Measurements from ENCODE around the gene RPS6KA3. TPM values are rescaled to one million over a fixed set of nuclear protein-coding genes. Genes with fewer than 3 reads are reported as not detected.

RPS6KA3 gene
- total and polyA plus RNA-seq, 9 of the 15 experiments (the other 6 are each of a cell fraction or from before 2014, with no cell fraction given) = 10.9 to 61.9 (median 37.4) TPM

DNA sequence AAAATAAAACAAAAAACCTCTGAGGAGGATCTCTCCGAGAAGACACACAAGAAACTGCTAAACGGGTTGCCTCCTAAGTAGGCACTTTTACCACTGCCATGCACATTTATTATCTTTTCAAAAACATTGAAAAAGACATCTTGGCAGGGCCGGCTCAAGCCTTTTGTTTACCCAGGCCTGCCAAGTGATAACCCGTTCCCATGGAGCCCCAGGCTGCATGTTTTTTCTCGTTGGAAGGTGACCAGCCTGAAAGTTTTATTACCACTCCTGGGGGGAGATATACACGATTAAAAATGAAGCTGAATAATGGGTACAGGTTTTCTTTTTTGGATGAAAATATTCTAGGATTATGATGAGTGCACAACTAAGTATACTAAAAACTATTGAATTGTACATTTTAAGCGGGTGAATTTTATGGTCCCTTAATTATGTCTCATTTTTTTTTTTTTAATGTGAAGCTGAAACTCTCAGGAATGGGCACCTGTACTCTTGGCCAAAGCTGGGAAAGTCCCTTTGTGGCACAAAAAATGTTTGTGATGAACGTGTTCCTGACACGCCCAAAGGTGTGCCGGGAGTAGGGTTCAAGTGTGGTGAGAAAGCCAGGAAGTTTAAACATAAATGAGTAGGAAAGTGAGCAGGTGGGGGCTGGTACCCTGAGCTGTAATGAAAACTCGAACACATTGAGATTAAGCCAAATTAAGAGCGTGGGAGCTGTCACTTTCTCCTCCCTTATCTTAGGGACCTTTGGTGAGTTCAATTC, 148.5 kb downstream of the RPS6KA3 start (continued):
- TF ChIP-seq SMC3 (conservative IDR thresholded peaks at IDR 0.05; ENCODE audit: insufficient read depth, low read depth, low read length) (no peak), ZNF347 (CRISPR knock-in tag; IDR thresholded peaks at IDR 0.05; ENCODE audit: low read depth) (no peak), NCOA6 (IDR thresholded peaks at IDR 0.05) (no peak), ZNF174 (CRISPR knock-in tag; IDR thresholded peaks at IDR 0.05) (no peak), ZFP1 (CRISPR knock-in tag; IDR thresholded peaks at IDR 0.05) (no peak), ZNF124 (CRISPR knock-in tag; IDR thresholded peaks at IDR 0.05) (no peak), YY1 (IDR thresholded peaks at IDR 0.05; ENCODE audit: borderline replicate concordance in 1 of 3, control insufficient read depth in 1 of 3, extremely low read depth in 1 of 3, insufficient read depth in 3 of 3, insufficient read length in 1 of 3, insufficient replicate concordance in 2 of 3, low read depth in 1 of 3, low read length in 2 of 3) (no peak)

DNA sequence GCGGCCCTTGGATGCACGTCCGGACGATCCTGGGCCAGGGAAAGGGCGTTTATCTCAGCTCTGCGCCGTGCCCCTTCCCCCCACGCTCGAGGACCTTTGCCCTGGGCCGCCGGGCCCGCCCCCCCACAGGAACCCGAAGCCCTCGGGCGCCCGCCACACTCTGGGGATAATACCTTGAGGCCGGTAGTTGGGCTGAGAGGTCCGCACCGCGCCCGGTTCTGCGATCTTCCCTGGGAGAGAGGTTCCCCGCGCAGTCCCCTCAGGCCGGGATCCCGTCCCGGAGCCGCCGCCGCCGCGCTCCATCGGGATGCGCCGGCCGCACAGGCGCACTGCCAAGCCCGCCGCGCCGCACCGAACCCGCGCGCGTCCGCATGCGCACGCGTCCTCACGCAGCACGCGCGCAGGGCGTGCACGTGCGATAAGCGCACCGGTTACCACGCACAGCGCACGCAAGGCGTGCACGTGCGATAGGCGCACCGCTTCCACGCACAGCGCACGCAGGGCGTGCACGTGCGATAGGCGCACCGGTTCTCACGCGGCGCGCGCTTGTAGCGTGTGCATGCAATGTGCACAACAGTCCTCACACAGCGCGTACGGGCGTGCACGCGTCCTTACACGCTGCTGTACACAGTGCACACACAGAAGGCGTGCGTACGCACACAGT, 150.0 kb downstream of the RPS6KA3 start, which contains the start of gene MAP7D2:
MAP7D2 (minus strand) TSS at position 331 of the 664 bp plus-strand sequence; CDS start at position 303, 28 bp downstream.
- Histone ChIP-seq H3K4me3 (no peak within 1 kb of the TSS), H3K79me2 (ENCODE audit: control insufficient read depth, insufficient read depth, low read length) (no peaks in the 10 kb centered on the region), H3K4me2 (ENCODE audit: insufficient read depth, low read length) (no peak within 1 kb of the TSS), H3K27ac (ENCODE audit: extremely low read depth, low read depth, low read length) (no peak within 1 kb of the TSS), H3K4me1 (replicated peaks in 1 of 2; ENCODE audit: control insufficient read depth in 2 of 2, insufficient read depth in 2 of 2, low read length in 2 of 2) (peaks cover 0 to 4% of the 10 kb centered on the region in 2 experiments; a peak in 2 of 5 replicates), H3K9me3 (replicated peaks; ENCODE audit: control insufficient read depth, insufficient read depth, low read depth, low read length) (no peaks in the 10 kb centered on the region), H3K27me3 (ENCODE audit: control insufficient read depth in 2 of 2, insufficient read depth in 2 of 2, low read length in 2 of 2) (peaks cover 0 to 15% of the 10 kb centered on the region in 2 experiments; a peak in 3 of 5 replicates), H3K36me3 (ENCODE audit: control insufficient read depth, insufficient read depth, low read length) (no peaks in the 10 kb centered on the region), H2AFZ (ENCODE audit: low read depth, low read length) (no peak within 1 kb of the TSS), H3K9ac (ENCODE audit: insufficient read depth in 1 of 2, low read depth in 2 of 2, low read length in 2 of 2) (no peak within 1 kb of the TSS), H3K9me1 (ENCODE audit: control insufficient read depth, insufficient read depth, low read length) (no peaks in the 10 kb centered on the region), H4K20me1 (replicated peaks; ENCODE audit: control insufficient read depth, insufficient read depth, low read length) (no peaks in the 10 kb centered on the region)
- no peak for ATAC-seq
- ChIA-PET CTCF (ENCODE audit: low intra/inter-chr PET ratio) (no interaction called here), POLR2A (no interaction called here)
- DNase-seq (ENCODE audit: extremely low read depth in 1 of 4, low spot score in 3 of 4) = no peak
- WGBS (ENCODE audit: insufficient coverage, low coverage, missing lambda C conversion rate) = 92% methylated on average over 9 of the region's 91 CpGs
- no TSS peak for BruUV-seq (replicated peaks)
- in situ Hi-C loops (cut with MboI) = no loop called here
- intact Hi-C loops (cut with micrococcal nuclease) = no loop called here
- no peak for FAIRE-seq
- TF ChIP-seq ZNF740 (CRISPR knock-in tag; IDR thresholded peaks at IDR 0.05) (no peak), ZNF740 (tag; IDR thresholded peaks at IDR 0.05) (no peak), TFAM (CRISPR knock-in tag; conservative IDR thresholded peaks at IDR 0.05) (no peak), ZZZ3 (IDR thresholded peaks at IDR 0.05) (no peak), ZNF764 (CRISPR knock-in tag; IDR thresholded peaks at IDR 0.05; ENCODE audit: low read depth) (no peak), GTF2E2 (tag; IDR thresholded peaks at IDR 0.05) (no peak), MEF2A (IDR thresholded peaks at IDR 0.05; ENCODE audit: control insufficient read depth, low read depth, low read length) (no peak)
- TF ChIP-seq, protein P1, sequence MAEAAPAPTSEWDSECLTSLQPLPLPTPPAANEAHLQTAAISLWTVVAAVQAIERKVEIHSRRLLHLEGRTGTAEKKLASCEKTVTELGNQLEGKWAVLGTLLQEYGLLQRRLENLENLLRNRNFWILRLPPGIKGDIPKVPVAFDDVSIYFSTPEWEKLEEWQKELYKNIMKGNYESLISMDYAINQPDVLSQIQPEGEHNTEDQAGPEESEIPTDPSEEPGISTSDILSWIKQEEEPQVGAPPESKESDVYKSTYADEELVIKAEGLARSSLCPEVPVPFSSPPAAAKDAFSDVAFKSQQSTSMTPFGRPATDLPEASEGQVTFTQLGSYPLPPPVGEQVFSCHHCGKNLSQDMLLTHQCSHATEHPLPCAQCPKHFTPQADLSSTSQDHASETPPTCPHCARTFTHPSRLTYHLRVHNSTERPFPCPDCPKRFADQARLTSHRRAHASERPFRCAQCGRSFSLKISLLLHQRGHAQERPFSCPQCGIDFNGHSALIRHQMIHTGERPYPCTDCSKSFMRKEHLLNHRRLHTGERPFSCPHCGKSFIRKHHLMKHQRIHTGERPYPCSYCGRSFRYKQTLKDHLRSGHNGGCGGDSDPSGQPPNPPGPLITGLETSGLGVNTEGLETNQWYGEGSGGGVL (CRISPR knock-in tag; IDR thresholded peaks at IDR 0.05) = no peak
- TF ChIP-seq, protein P2, sequence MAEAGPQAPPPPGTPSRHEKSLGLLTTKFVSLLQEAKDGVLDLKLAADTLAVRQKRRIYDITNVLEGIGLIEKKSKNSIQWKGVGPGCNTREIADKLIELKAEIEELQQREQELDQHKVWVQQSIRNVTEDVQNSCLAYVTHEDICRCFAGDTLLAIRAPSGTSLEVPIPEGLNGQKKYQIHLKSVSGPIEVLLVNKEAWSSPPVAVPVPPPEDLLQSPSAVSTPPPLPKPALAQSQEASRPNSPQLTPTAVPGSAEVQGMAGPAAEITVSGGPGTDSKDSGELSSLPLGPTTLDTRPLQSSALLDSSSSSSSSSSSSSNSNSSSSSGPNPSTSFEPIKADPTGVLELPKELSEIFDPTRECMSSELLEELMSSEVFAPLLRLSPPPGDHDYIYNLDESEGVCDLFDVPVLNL (CRISPR knock-in tag; IDR thresholded peaks at IDR 0.05; ENCODE audit: low read depth) = no peak
